Keratinocyte (primary cell): ENCODE data around the gene DNAJC9. TPM values are rescaled to one million over a fixed set of nuclear protein-coding genes. Genes with fewer than 3 reads are reported as not detected.

Experiments
- DNase-seq: peaks from one replicate; pipeline ENCODE4 v3.0.0-alpha.2; 2011; ENCODE audit warnings: low read depth, missing footprints, low spot score
- FAIRE-seq: peaks from 2 replicates; lab custom pipeline; 2011; peaks lifted over from hg19 to GRCh38; lab: Jason Lieb, UNC
- H2AFZ ChIP-seq: 2 replicates; pipeline ENCODE4 v1.6.0; 2012; ENCODE audit warnings: low read length, control low read depth, inconsistent platforms; ENCODE audit not compliant: control insufficient read depth
- H3K27ac ChIP-seq: 2 replicates; pipeline ENCODE4 v1.5.1; 2011; ENCODE audit warnings: low read length; ENCODE audit not compliant: control insufficient read depth, insufficient read depth
- H3K27me3 ChIP-seq: 3 replicates; pipeline ENCODE4 v1.6.0; 2011; ENCODE audit warnings: low read length; ENCODE audit not compliant: control insufficient read depth, insufficient read depth; ENCODE audit errors: extremely low read depth
- H3K36me3 ChIP-seq, 2 experiments: 2 replicates in 1 of 2; 3 replicates in 1 of 2; pipeline ENCODE4 v1.5.1; 2011; ENCODE audit warnings: low read length in 2 of 2, mild to moderate bottlenecking in 1 of 2; ENCODE audit not compliant: control insufficient read depth in 2 of 2, insufficient read depth in 2 of 2; ENCODE audit errors: extremely low read depth in 1 of 2
- H3K4me1 ChIP-seq: 3 replicates; pipeline ENCODE4 v1.5.1; 2011; ENCODE audit warnings: low read length; ENCODE audit not compliant: control insufficient read depth, insufficient read depth; ENCODE audit errors: extremely low read depth
- H3K4me2 ChIP-seq: 3 replicates; pipeline ENCODE4 v1.6.0; 2011; ENCODE audit warnings: low read depth, low read length; ENCODE audit not compliant: control insufficient read depth, insufficient read depth; ENCODE audit errors: extremely low read depth
- H3K4me3 ChIP-seq, 3 experiments: fragments of 200-600 bp in 1 of 3; sonication (generic) in 1 of 3; 2 replicates in 2 of 3; 3 replicates in 1 of 3; pipeline ENCODE4 v1.5.1; 2011 to 2016; ENCODE audit warnings: low read length in 3 of 3, mild to moderate bottlenecking in 3 of 3, control low read depth in 2 of 3, inconsistent platforms in 1 of 3, low read depth in 1 of 3, mixed read lengths in 1 of 3, mixed run types in 1 of 3, moderate library complexity in 1 of 3; ENCODE audit not compliant: control insufficient read depth in 2 of 3, insufficient read depth in 2 of 3; ENCODE audit errors: extremely low read depth in 1 of 3
- H3K79me2 ChIP-seq: 2 replicates; pipeline ENCODE4 v1.6.0; 2012; ENCODE audit warnings: low read length; ENCODE audit not compliant: control insufficient read depth, insufficient read depth
- H3K9ac ChIP-seq: 3 replicates; pipeline ENCODE4 v1.6.0; 2011; ENCODE audit warnings: low read length; ENCODE audit not compliant: control insufficient read depth, insufficient read depth; ENCODE audit errors: extremely low read depth
- H3K9me1 ChIP-seq: 3 replicates; pipeline ENCODE4 v1.6.0; 2011; ENCODE audit warnings: low read length; ENCODE audit not compliant: control insufficient read depth, insufficient read depth; ENCODE audit errors: extremely low read depth
- H3K9me3 ChIP-seq: 2 replicates; pipeline ENCODE4 v1.5.1; 2012; ENCODE audit warnings: low read depth, low read length; ENCODE audit not compliant: control insufficient read depth
- H4K20me1 ChIP-seq: 3 replicates; pipeline ENCODE4 v1.6.0; 2011; ENCODE audit warnings: low read length; ENCODE audit not compliant: control insufficient read depth, insufficient read depth; ENCODE audit errors: extremely low read depth
- CTCF ChIP-seq, 3 experiments: IDR thresholded peaks in 1 of 3; conservative IDR thresholded peaks in 1 of 3; optimal IDR thresholded peaks in 1 of 3; 2 replicates in 2 of 3; 3 replicates in 1 of 3; pipeline versions ENCODE3 to v1.5.1; 2011; ENCODE audit warnings: low read length in 3 of 3, mild to moderate bottlenecking in 3 of 3, moderate library complexity in 2 of 3, control low read depth in 1 of 3, inconsistent platforms in 1 of 3; ENCODE audit not compliant: insufficient read depth in 2 of 3; ENCODE audit errors: extremely low read depth in 1 of 3
- EZH2 ChIP-seq: IDR thresholded peaks from one replicate; pipeline ENCODE4 v1.6.1; 2012; ENCODE audit warnings: inconsistent platforms, mild to moderate bottlenecking, low read length, moderate library complexity
- dilution Hi-C: fragments of 300-500 bp; cut with MboI; formaldehyde crosslinking; loops from one replicate; pipeline ENCODE4 v1.7.0; 2020; ENCODE audit warnings: low sequenced_read_pairs; ENCODE audit not compliant: extremely low pct_ligation_motif_present
- polyA plus RNA-seq, 5 experiments: library from polyadenylated mRNA; depleted of rRNA in 3 of 5; stranded (reverse) in 3 of 5; stranded (forward) in 1 of 5; unstranded in 1 of 5; fragments of >200 nt; gene quantifications; 1 replicate in 1 of 5; 2 replicates in 3 of 5; 3 replicates in 1 of 5; pipeline versions ENCODE4 v1.2.1 to v1.2.3, GENCODE V29; 2011 to 2012; ENCODE audit warnings: missing spikeins in 2 of 5, low read depth in 1 of 5, low replicate concordance in 1 of 5

Gene DNAJC9
- polyA plus RNA-seq, 1 donor (not counting 4 experiments of a cell fraction or from before 2014, with no cell fraction given), result 23.3 TPM

GRCh38 chr10:73247509-73248258 lies 629 bp upstream of the DNAJC9 start:
- H2AFZ ChIP-seq, result peak overlapping the region; percentile 17
- H3K9ac ChIP-seq, result peak overlapping the region; percentile 91
- H3K4me2 ChIP-seq, result peak overlapping the region; percentile 96
- DNase-seq, result no peak
- peaks cover 34% of the 10 kb centered on the region for H3K4me1 ChIP-seq
- no peak for FAIRE-seq
- TF ChIP-seq EZH2 (no peak), CTCF (optimal IDR thresholded peaks at IDR 0.05 in 1 of 3, IDR thresholded peaks at IDR 0.05 in 1 of 3, conservative IDR thresholded peaks at IDR 0.05 in 1 of 3; ENCODE audit: extremely low read depth in 1 of 3, insufficient read depth in 2 of 3, low read length in 3 of 3) (no peak)
- H3K9me3 ChIP-seq, result no peaks in the 10 kb centered on the region
- peak overlapping the region; percentile 70 to 96 (median 86) for H3K4me3 ChIP-seq
- dilution Hi-C loops, result no loop called here
- peaks cover 61% of the 10 kb centered on the region for H3K79me2 ChIP-seq
- peaks cover 14 to 38% of the 10 kb centered on the region in 2 experiments for H3K36me3 ChIP-seq
- H3K27ac ChIP-seq, result peak overlapping the region; percentile 74
- no peaks in the 10 kb centered on the region for H3K9me1 ChIP-seq
- no peaks in the 10 kb centered on the region for H4K20me1 ChIP-seq
- no peaks in the 10 kb centered on the region for H3K27me3 ChIP-seq

- H3K9me1 ChIP-seq, result no peaks in the 10 kb centered on the region
- FAIRE-seq, result no peak
- H2AFZ ChIP-seq, result peak overlapping the region; percentile 81
- DNase-seq, result no peak
- dilution Hi-C loops, result no loop called here
- H3K4me1 ChIP-seq, result peaks cover 34% of the 10 kb centered on the region
- H3K79me2 ChIP-seq, result peaks cover 49% of the 10 kb centered on the region
- no peaks in the 10 kb centered on the region for H3K9me3 ChIP-seq
- TF ChIP-seq CTCF (optimal IDR thresholded peaks at IDR 0.05 in 1 of 3, IDR thresholded peaks at IDR 0.05 in 1 of 3, conservative IDR thresholded peaks at IDR 0.05 in 1 of 3; ENCODE audit: extremely low read depth in 1 of 3, insufficient read depth in 2 of 3, low read length in 3 of 3), result no peak
- TF ChIP-seq EZH2, result no peak
- peaks cover 18 to 45% of the 10 kb centered on the region in 2 experiments for H3K36me3 ChIP-seq
- H3K9ac ChIP-seq, result peak overlapping the region; percentile 91
- peak overlapping the region; percentile 74 for H3K27ac ChIP-seq
- H4K20me1 ChIP-seq, result no peaks in the 10 kb centered on the region
- H3K27me3 ChIP-seq, result no peaks in the 10 kb centered on the region
- H3K4me3 ChIP-seq, result peak overlapping the region; percentile 70 to 96 (median 86)
- peak overlapping the region; percentile 96 for H3K4me2 ChIP-seq
Measured at GRCh38 chr10:73246322-73246645, 771 bp downstream of the DNAJC9 start.
